Neuron (in vitro differentiated cells): ENCODE results near the gene BMAL1.

Experiments used
- H2AFZ ChIP-seq: one replicate; pipeline ENCODE4 v1.6.1; 2013; ENCODE audit warnings: low read depth, mild to moderate bottlenecking, inconsistent platforms, low read length, moderate library complexity
- H3K27me3 ChIP-seq: one replicate; pipeline ENCODE4 v1.6.1; 2013; ENCODE audit warnings: low read length; ENCODE audit not compliant: insufficient read depth
- H3K36me3 ChIP-seq: one replicate; pipeline ENCODE4 v1.6.1; 2013; ENCODE audit warnings: low read length; ENCODE audit not compliant: insufficient read depth
- H3K4me1 ChIP-seq: one replicate; pipeline ENCODE4 v1.6.1; 2013; ENCODE audit warnings: low read length; ENCODE audit not compliant: insufficient read depth
- H3K4me3 ChIP-seq: 2 replicates; pipeline ENCODE4 v1.5.1; 2013; ENCODE audit warnings: mild to moderate bottlenecking, low read length, moderate library complexity
- H3K9me3 ChIP-seq: one replicate; pipeline ENCODE4 v1.6.1; 2013; ENCODE audit warnings: low read length

Gene BMAL1

DNA sequence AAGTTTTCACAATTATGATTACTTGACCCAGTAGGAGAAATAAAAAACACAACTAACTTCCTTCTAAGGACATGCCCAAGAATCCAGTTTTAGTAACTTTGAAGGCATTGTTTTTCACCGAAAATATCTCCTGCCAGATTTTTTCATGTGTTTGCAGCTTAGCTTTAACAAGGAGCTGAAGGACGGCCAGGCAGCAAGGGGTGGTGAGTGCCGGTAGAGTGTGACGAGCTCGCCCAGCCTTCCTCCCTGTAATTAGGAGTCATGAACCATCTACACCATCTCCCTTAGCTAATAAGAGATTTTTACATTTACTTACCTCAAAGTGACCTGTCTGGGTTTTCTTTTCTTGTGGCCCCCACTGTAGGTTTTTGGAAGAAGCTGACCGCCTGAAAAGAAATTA, 72.0 kb downstream of the BMAL1 start:
- Histone ChIP-seq H3K4me3 (no peak overlapping the region), H2AFZ (no peak overlapping the region), H3K36me3 (no peaks in the 10 kb centered on the region), H3K4me1 (no peaks in the 10 kb centered on the region), H3K9me3 (no peaks in the 10 kb centered on the region), H3K27me3 (no peaks in the 10 kb centered on the region)

DNA sequence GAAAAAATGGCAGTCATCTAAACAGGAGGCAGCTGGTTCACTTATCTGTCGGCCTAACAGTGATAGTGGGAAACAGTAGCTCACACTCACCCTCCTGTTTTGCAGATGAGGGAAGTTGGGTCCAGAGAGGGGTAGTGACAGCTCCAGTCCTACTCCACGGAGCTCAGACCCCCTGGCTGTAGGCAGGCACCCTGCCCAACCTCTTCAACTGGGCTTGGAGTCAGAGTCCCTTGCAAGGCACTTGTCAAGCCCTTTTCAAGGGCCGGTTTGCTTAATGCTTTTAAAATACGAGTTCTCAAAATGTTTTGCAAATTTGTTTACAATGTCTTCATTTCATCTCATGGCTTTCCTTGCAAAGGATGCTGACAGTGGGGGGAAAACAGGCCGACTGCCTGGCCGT, 75.1 kb downstream of the BMAL1 start:
- Histone ChIP-seq H3K4me3 (no peak overlapping the region), H2AFZ (no peak overlapping the region), H3K9me3 (no peaks in the 10 kb centered on the region), H3K36me3 (peaks cover 13% of the 10 kb centered on the region), H3K4me1 (no peaks in the 10 kb centered on the region), H3K27me3 (no peaks in the 10 kb centered on the region)

- peaks cover 10% of the 10 kb centered on the region for H3K4me1 ChIP-seq
- no peak overlapping the region for H2AFZ ChIP-seq
- no peak overlapping the region for H3K4me3 ChIP-seq
- no peaks in the 10 kb centered on the region for H3K27me3 ChIP-seq
- peaks cover 13% of the 10 kb centered on the region for H3K36me3 ChIP-seq
- H3K9me3 ChIP-seq = no peaks in the 10 kb centered on the region
Observed at GRCh38 chr11:13354335-13354734, 76.7 kb downstream of the BMAL1 start.

DNA sequence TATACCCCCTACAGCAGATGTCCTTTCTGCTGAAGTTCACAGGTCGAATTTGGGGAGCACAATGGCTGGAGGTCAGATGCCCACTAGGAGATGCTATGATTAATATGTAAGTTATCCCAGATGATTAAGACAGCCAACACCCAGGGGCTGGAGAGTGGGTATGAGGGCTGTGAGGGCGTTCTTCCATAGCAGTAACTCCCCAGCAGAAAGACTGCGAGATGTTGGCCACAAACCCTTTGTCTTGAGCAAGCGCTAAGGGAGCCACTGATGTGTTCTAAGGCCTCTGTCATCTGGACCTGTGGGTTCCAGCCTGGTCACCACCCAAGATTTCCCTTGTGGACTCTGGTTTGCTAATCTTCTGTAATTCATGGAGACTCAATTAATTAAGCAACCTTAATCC, 77.6 kb downstream of the BMAL1 start:
- H2AFZ ChIP-seq = no peak overlapping the region
- H3K9me3 ChIP-seq = no peaks in the 10 kb centered on the region
- H3K36me3 ChIP-seq = peaks cover 13% of the 10 kb centered on the region
- H3K27me3 ChIP-seq = no peaks in the 10 kb centered on the region
- no peak overlapping the region for H3K4me3 ChIP-seq
- H3K4me1 ChIP-seq = peaks cover 18% of the 10 kb centered on the region

GRCh38 chr11:13357232-13357631, 79.6 kb downstream of the BMAL1 start:
- peaks cover 18% of the 10 kb centered on the region for H3K36me3 ChIP-seq
- no peak overlapping the region for H3K4me3 ChIP-seq
- H2AFZ ChIP-seq = no peak overlapping the region
- H3K9me3 ChIP-seq = no peaks in the 10 kb centered on the region
- H3K27me3 ChIP-seq = no peaks in the 10 kb centered on the region
- peaks cover 21% of the 10 kb centered on the region for H3K4me1 ChIP-seq

DNA sequence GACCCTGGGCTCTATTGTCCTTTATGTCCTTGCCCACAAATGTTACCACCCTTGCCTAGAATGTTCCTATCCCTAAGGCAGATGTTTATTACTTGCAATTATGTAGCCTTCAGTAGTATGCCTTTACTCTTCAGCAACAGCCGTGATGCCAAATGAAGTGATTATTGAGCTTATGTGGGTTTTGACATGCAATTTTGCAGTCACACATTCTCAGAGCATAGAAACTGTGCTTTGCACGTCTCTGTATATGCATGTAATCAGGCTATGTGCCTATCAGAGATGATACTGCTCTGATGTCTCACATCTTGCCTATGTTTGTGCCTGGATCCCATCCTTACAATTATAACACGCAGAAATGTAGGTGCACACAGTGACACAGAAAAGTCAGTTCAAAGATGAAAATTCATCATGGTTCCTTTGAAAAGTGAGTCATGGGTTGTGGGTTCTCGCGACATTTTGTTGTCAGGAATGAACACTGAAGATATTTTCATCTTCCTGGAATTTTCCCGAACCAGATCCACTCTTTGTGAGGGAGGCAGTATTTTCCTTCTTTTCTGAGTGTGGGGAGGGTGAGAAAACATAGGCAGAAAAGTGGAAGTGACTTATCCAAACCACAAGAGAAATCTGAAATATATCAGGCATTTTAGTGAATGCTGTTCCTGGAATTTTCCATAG, 81.1 kb downstream of the BMAL1 start:
- H3K4me1 ChIP-seq = peaks cover 21% of the 10 kb centered on the region
- H3K36me3 ChIP-seq = peaks cover 18% of the 10 kb centered on the region
- H3K4me3 ChIP-seq = no peak overlapping the region

DNA sequence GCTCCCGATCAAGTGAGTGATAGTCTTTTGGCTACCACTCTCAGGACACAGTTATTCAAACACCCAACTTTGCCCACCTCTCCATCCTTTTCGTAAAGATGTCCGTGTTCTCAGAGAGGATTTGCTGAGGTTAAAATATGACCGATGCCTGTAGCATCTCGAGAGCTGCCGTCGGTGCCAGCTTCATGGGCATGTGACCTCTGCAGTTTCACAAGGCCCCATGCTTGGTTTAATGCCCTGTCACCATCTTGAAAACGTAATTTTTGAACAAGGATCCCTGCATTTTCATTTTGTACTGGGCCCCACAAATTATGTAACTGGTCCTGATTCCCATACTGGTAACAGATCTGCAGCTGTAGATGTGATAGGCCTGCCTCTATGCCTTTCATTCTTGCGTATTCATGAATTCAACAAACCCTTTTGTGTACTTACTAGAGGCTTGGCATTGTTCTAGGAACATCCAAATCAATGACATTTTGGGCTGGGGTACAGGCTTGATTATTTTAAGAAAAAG, 85.1 kb downstream of the BMAL1 start:
- H2AFZ ChIP-seq = no peak overlapping the region
- H3K4me1 ChIP-seq = peaks cover 21% of the 10 kb centered on the region
- no peaks in the 10 kb centered on the region for H3K27me3 ChIP-seq
- no peak overlapping the region for H3K4me3 ChIP-seq
- H3K36me3 ChIP-seq = peaks cover 8% of the 10 kb centered on the region
- H3K9me3 ChIP-seq = no peaks in the 10 kb centered on the region

More for the DNA sequence above, 81.1 kb downstream of the BMAL1 start:
- Histone ChIP-seq H2AFZ (no peak overlapping the region), H3K27me3 (no peaks in the 10 kb centered on the region), H3K9me3 (no peaks in the 10 kb centered on the region)

GRCh38 chr11:13364388-13364787, 86.8 kb downstream of the BMAL1 start:
- Histone ChIP-seq H3K9me3 (no peaks in the 10 kb centered on the region), H3K36me3 (peaks cover 10% of the 10 kb centered on the region), H3K4me3 (no peak overlapping the region), H3K4me1 (peaks cover 11% of the 10 kb centered on the region), H2AFZ (no peak overlapping the region), H3K27me3 (no peaks in the 10 kb centered on the region)

DNA sequence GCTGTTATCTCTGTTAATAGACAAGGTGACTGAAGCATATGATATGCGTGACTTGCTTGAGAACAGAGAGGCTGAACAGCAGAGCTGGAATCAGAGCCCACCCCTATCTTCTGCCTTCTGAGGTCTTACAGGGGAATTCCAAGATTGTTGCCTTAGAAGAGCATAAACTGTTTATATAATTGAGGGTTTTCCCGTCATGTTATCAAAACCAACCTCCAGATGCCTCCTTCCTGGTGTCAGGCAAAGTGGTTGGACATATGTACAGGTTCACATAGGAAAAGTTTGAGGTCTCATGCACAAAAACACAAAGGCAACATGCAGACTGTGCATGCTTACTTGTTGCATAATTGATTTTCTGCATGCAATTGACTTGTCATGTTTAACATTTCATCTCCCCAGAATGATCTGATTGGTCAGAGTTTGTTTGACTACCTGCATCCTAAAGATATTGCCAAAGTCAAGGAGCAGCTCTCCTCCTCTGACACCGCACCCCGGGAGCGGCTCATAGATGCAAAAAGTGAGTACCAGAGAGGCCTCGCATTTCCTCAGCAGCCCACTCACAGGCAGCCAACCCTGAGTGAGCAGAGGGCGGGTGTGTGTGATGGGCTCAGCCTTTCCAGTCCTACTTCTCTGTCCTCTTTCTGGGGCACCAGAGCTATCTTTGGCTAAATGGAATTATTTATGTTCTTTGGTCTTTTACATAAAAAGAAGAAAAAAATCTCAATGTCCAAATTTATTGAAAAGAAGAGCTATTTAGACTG, 88.9 kb downstream of the BMAL1 start:
- Histone ChIP-seq H3K9me3 (no peaks in the 10 kb centered on the region), H3K36me3 (peaks cover 13% of the 10 kb centered on the region)

GRCh38 chr11:13367115-13367514, 89.5 kb downstream of the BMAL1 start:
- H3K9me3 ChIP-seq = no peaks in the 10 kb centered on the region
- H3K36me3 ChIP-seq = peaks cover 14% of the 10 kb centered on the region
- H3K27me3 ChIP-seq = no peaks in the 10 kb centered on the region
- H2AFZ ChIP-seq = no peak overlapping the region
- no peaks in the 10 kb centered on the region for H3K4me1 ChIP-seq
- H3K4me3 ChIP-seq = no peak overlapping the region

More for the DNA sequence above, 88.9 kb downstream of the BMAL1 start:
- no peaks in the 10 kb centered on the region for H3K4me1 ChIP-seq
- no peaks in the 10 kb centered on the region for H3K27me3 ChIP-seq
- no peak overlapping the region for H2AFZ ChIP-seq
- H3K4me3 ChIP-seq = no peak overlapping the region

DNA sequence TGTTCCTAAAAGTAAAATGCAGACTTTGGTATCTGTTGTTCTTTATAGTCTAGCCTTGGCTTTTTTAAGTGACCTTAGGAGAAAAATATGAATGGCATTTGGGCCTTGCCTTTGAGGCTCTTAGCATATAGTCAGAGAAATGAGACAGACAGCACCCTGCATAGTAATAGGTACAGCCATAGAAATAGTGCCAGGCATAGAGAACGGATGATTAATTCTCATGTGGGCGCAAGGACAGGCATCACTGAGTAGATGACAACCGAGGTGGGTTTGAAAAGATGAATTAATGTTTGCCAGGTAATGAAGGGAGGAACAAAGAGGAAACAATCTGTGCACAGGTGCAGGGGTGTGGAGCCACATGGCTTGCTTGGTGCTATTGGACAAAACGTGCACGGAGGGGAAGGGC, 90.5 kb downstream of the BMAL1 start:
- Histone ChIP-seq H3K36me3 (peaks cover 14% of the 10 kb centered on the region), H3K4me1 (no peaks in the 10 kb centered on the region), H3K27me3 (no peaks in the 10 kb centered on the region), H2AFZ (no peak overlapping the region), H3K9me3 (no peaks in the 10 kb centered on the region), H3K4me3 (no peak overlapping the region)

- Histone ChIP-seq H3K9me3 (no peaks in the 10 kb centered on the region), H3K27me3 (no peaks in the 10 kb centered on the region), H3K4me3 (no peak overlapping the region), H2AFZ (no peak overlapping the region), H3K4me1 (no peaks in the 10 kb centered on the region), H3K36me3 (peaks cover 28% of the 10 kb centered on the region)
Observed at GRCh38 chr11:13373216-13373615, 95.6 kb downstream of the BMAL1 start.

GRCh38 chr11:13375798-13376197, 98.2 kb downstream of the BMAL1 start:
- Histone ChIP-seq H3K4me3 (no peak overlapping the region), H3K36me3 (peaks cover 29% of the 10 kb centered on the region), H3K4me1 (no peaks in the 10 kb centered on the region), H2AFZ (no peak overlapping the region), H3K27me3 (no peaks in the 10 kb centered on the region), H3K9me3 (no peaks in the 10 kb centered on the region)
